GM12875 (cell line): Measurements from ENCODE around the gene NEK1.

ENCODE experiments used
- H3K4me3 ChIP-seq: one replicate; pipeline ENCODE4 v1.5.1; 2011; ENCODE audit warnings: low read depth, low read length, control low read depth
- TF ChIP-seq, protein P1 (sequence below): IDR thresholded peaks from 2 replicates; pipeline ENCODE4 v1.5.1; 2011; ENCODE audit warnings: low read depth, mild to moderate bottlenecking, control low read depth, inconsistent platforms, low read length, moderate library complexity, borderline replicate concordance; ENCODE audit not compliant: insufficient read depth

The NEK1 gene

GRCh38 chr4:169346840-169347239 lies 265.5 kb downstream of the NEK1 start:
- TF ChIP-seq, protein P1, sequence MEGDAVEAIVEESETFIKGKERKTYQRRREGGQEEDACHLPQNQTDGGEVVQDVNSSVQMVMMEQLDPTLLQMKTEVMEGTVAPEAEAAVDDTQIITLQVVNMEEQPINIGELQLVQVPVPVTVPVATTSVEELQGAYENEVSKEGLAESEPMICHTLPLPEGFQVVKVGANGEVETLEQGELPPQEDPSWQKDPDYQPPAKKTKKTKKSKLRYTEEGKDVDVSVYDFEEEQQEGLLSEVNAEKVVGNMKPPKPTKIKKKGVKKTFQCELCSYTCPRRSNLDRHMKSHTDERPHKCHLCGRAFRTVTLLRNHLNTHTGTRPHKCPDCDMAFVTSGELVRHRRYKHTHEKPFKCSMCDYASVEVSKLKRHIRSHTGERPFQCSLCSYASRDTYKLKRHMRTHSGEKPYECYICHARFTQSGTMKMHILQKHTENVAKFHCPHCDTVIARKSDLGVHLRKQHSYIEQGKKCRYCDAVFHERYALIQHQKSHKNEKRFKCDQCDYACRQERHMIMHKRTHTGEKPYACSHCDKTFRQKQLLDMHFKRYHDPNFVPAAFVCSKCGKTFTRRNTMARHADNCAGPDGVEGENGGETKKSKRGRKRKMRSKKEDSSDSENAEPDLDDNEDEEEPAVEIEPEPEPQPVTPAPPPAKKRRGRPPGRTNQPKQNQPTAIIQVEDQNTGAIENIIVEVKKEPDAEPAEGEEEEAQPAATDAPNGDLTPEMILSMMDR = no peak
- H3K4me3 ChIP-seq = no peak overlapping the region

DNA sequence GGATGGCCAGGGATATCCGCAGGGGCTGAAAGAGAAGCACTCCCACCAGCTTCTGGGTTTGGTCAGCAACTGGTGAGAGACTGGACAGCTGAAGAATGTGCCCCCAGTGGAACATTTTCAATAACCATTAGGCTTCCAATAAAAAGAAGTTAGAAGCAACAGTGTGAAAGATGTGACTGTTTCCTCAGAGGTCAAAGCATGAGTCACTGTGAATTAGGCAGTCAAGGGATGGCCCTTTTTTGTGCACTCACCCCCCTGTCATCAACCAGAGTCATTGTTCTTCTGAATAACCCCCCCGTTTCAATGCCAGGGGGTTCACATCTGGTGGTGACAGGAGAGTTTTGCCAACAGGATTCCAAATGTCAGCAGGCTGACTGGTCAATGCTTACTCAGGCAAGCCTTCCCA lies 267.1 kb downstream of the NEK1 start:
- H3K4me3 ChIP-seq = no peak overlapping the region
- TF ChIP-seq, protein P1 = no peak
